ENCODE measurements around the gene TMEM108. TPM values are rescaled to one million over a fixed set of nuclear protein-coding genes. Genes with fewer than 3 reads are reported as not detected.

TMEM108 gene
- total RNA-seq, 1 experiment from 2014 or later: 2.1 TPM

- Histone ChIP-seq H3K4me3 (ENCODE audit: insufficient read depth, low read depth, low read length) (no peak overlapping the region), H3K36me3 (replicated peaks; ENCODE audit: control insufficient read depth, insufficient read depth, low read length) (no peaks in the 10 kb centered on the region), H3K27me3 (ENCODE audit: control insufficient read depth, insufficient read depth, low read length) (no peaks in the 10 kb centered on the region)
- DNase-seq: no peak
Observed at GRCh38 chr3:133188996-133189395, 150.8 kb downstream of the TMEM108 start.

DNA sequence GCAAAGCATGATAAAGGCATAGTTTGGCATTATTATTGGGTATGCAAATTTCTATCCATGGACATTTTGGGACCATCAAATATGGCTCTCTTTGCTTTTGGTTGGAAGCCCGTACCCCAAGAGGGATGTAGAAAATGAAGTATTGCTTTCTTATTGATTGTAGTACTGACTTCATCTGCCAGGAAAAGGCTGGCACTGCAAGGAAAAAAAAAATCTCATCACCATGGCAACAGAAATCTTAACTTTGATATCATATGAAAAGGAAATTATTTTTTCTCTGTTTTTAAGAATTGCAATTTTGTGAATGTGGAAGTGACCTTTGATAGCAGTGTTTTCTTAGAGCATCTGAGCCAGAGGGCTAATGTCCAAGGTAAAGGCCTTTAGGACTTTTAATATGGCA is 151.7 kb downstream of the TMEM108 start:
- H3K4me3 ChIP-seq (ENCODE audit: insufficient read depth, low read depth, low read length): no peak overlapping the region
- no peaks in the 10 kb centered on the region for H3K27me3 ChIP-seq (ENCODE audit: control insufficient read depth, insufficient read depth, low read length)
- H3K36me3 ChIP-seq (replicated peaks; ENCODE audit: control insufficient read depth, insufficient read depth, low read length): no peaks in the 10 kb centered on the region
- no peak for DNase-seq

DNA sequence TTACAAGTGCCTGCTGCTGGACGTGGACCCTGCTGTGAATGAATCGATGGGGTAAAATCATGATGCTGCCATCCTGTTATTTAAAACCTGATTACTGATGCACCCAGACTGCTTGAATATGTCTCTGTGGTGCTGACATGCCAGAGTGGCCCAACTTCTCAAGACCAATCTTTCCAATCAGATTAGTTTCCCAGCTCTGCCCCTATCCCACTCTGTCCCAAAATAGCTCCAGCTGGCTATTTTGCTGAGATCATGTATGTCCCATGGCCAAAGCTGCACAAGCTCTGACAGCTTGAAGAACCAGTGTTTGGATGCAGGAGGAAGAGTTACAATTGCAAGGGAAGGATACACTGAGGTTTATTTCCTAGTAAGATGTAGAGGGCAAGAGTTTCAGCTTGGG is 153.6 kb downstream of the TMEM108 start:
- Histone ChIP-seq H3K27me3 (ENCODE audit: control insufficient read depth, insufficient read depth, low read length) (no peaks in the 10 kb centered on the region), H3K36me3 (replicated peaks; ENCODE audit: control insufficient read depth, insufficient read depth, low read length) (no peaks in the 10 kb centered on the region), H3K4me3 (ENCODE audit: insufficient read depth, low read depth, low read length) (no peak overlapping the region)
- DNase-seq: no peak

GRCh38 chr3:133192363-133192945 is 154.3 kb downstream of the TMEM108 start:
- Histone ChIP-seq H3K4me3 (ENCODE audit: insufficient read depth, low read depth, low read length) (no peak overlapping the region), H3K27me3 (ENCODE audit: control insufficient read depth, insufficient read depth, low read length) (no peaks in the 10 kb centered on the region), H3K36me3 (replicated peaks; ENCODE audit: control insufficient read depth, insufficient read depth, low read length) (no peaks in the 10 kb centered on the region)
- DNase-seq: no peak

GRCh38 chr3:133192967-133193366 is 154.8 kb downstream of the TMEM108 start:
- no peaks in the 10 kb centered on the region for H3K27me3 ChIP-seq (ENCODE audit: control insufficient read depth, insufficient read depth, low read length)
- DNase-seq: no peak
- no peak overlapping the region for H3K4me3 ChIP-seq (ENCODE audit: insufficient read depth, low read depth, low read length)
- H3K36me3 ChIP-seq (replicated peaks; ENCODE audit: control insufficient read depth, insufficient read depth, low read length): no peaks in the 10 kb centered on the region

DNA sequence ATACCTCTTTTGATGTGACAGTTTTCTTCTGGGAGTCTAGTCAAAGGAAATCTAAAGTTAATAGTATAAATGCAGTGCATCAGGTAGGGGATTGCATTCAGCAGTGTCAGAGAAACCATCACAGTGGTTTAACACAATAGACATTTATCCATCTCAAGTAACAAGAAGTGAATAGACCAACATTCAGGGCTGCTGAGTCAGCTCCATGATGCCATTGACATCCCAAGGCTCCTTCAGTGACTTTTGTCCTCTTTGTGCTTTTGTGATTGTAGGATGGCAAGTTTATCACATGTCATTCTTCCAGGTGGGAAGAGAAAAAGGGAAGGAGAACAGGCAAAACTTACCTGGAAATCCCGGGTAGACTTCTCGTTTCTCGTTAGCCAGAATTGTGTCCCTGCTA is 158.3 kb downstream of the TMEM108 start:
- Histone ChIP-seq H3K27me3 (ENCODE audit: control insufficient read depth, insufficient read depth, low read length) (no peaks in the 10 kb centered on the region), H3K4me3 (ENCODE audit: insufficient read depth, low read depth, low read length) (no peak overlapping the region), H3K36me3 (replicated peaks; ENCODE audit: control insufficient read depth, insufficient read depth, low read length) (no peaks in the 10 kb centered on the region)
- DNase-seq: no peak

GRCh38 chr3:133197619-133198018 is 159.4 kb downstream of the TMEM108 start:
- Histone ChIP-seq H3K27me3 (ENCODE audit: control insufficient read depth, insufficient read depth, low read length) (no peaks in the 10 kb centered on the region), H3K36me3 (replicated peaks; ENCODE audit: control insufficient read depth, insufficient read depth, low read length) (no peaks in the 10 kb centered on the region), H3K4me3 (ENCODE audit: insufficient read depth, low read depth, low read length) (no peak overlapping the region)
- DNase-seq: no peak

GRCh38 chr3:133206921-133207320 is 168.7 kb downstream of the TMEM108 start:
- DNase-seq: peak; percentile 19
- Histone ChIP-seq H3K36me3 (replicated peaks; ENCODE audit: control insufficient read depth, insufficient read depth, low read length) (no peaks in the 10 kb centered on the region), H3K27me3 (ENCODE audit: control insufficient read depth, insufficient read depth, low read length) (no peaks in the 10 kb centered on the region), H3K4me3 (ENCODE audit: insufficient read depth, low read depth, low read length) (no peak overlapping the region)

DNA sequence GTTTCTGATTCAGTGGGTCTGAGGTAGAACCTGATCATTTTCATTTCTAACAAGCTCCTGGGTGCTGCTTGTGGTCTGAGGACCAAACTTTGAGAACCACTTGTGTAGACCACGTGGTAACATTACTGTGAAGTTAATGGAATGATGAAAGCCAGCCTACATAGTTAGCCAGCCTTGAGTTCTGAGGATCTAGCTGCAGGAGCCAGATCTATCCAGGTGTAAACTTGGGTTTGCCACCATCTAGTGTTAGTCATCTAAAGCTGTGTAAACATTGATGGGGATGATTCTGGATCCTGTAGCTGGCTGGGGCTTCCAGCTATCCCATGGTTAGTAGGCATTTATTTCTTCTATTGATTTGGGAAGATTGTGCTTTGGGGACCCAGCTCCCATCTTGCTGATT is 170.0 kb downstream of the TMEM108 start:
- H3K27me3 ChIP-seq (ENCODE audit: control insufficient read depth, insufficient read depth, low read length): no peaks in the 10 kb centered on the region
- no peak overlapping the region for H3K4me3 ChIP-seq (ENCODE audit: insufficient read depth, low read depth, low read length)
- no peak for DNase-seq
- no peaks in the 10 kb centered on the region for H3K36me3 ChIP-seq (replicated peaks; ENCODE audit: control insufficient read depth, insufficient read depth, low read length)

DNA sequence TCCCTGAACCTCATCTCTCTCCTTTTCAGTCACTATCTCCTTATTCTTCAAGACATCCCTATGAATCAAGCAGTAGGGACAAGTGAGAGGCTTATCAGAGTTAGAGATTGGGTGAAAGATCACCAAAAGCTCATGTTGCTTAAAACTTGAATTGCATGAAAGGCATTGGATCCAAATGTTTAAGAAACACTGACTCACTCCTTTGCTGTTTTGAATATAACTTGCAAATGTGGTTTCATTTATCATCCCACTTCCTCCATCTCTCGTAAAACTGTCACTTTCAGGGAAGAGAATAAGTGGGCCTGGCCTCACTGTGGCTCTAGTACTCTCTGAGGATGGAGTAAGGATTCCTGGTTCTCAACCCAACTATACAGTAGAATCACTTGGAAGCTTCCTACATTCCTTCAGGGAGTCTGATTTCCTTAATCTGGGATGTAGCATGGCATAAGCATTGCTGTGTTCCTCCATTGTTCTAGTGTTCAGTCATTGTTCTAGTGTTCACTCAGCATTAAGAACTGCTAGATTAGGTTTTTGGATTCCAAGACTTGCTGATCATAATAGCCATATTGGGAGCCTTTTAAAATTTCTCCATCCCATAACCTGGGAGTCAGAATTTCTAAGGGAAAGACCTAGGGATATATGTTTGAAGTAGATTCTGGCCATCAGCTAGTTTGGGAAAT is 171.8 kb downstream of the TMEM108 start:
- H3K36me3 ChIP-seq (replicated peaks; ENCODE audit: control insufficient read depth, insufficient read depth, low read length): no peaks in the 10 kb centered on the region
- no peaks in the 10 kb centered on the region for H3K27me3 ChIP-seq (ENCODE audit: control insufficient read depth, insufficient read depth, low read length)
- DNase-seq: no peak
- H3K4me3 ChIP-seq (ENCODE audit: insufficient read depth, low read depth, low read length): no peak overlapping the region

DNA sequence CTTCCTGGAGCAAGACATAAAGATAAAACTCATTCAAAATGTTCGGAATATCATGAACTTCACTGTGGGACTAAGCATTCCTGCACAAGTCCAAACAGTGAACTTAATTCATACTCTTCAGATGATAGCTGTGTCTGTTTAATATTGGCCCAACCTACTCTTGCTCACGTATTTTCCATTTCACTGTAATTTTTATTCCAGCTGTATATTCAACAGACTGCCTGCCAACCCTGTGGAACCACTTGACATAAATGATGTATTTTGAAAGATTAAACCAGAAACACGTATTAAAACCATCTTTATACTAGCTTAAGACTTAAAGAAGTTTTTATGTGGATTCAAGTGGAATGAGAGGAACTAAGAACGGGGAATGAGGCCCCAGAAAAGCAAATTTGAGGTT is 172.5 kb downstream of the TMEM108 start:
- Histone ChIP-seq H3K27me3 (ENCODE audit: control insufficient read depth, insufficient read depth, low read length) (no peaks in the 10 kb centered on the region), H3K4me3 (ENCODE audit: insufficient read depth, low read depth, low read length) (no peak overlapping the region), H3K36me3 (replicated peaks; ENCODE audit: control insufficient read depth, insufficient read depth, low read length) (no peaks in the 10 kb centered on the region)
- no peak for DNase-seq

GRCh38 chr3:133211449-133211848 is 173.3 kb downstream of the TMEM108 start:
- Histone ChIP-seq H3K4me3 (ENCODE audit: insufficient read depth, low read depth, low read length) (no peak overlapping the region), H3K36me3 (replicated peaks; ENCODE audit: control insufficient read depth, insufficient read depth, low read length) (no peaks in the 10 kb centered on the region), H3K27me3 (ENCODE audit: control insufficient read depth, insufficient read depth, low read length) (no peaks in the 10 kb centered on the region)
- DNase-seq: no peak

GRCh38 chr3:133211856-133212255 is 173.7 kb downstream of the TMEM108 start:
- H3K36me3 ChIP-seq (replicated peaks; ENCODE audit: control insufficient read depth, insufficient read depth, low read length): no peaks in the 10 kb centered on the region
- no peaks in the 10 kb centered on the region for H3K27me3 ChIP-seq (ENCODE audit: control insufficient read depth, insufficient read depth, low read length)
- no peak for DNase-seq
- no peak overlapping the region for H3K4me3 ChIP-seq (ENCODE audit: insufficient read depth, low read depth, low read length)

- DNase-seq: no peak
- H3K4me3 ChIP-seq (ENCODE audit: insufficient read depth, low read depth, low read length): no peak overlapping the region
- H3K36me3 ChIP-seq (replicated peaks; ENCODE audit: control insufficient read depth, insufficient read depth, low read length): no peaks in the 10 kb centered on the region
- H3K27me3 ChIP-seq (ENCODE audit: control insufficient read depth, insufficient read depth, low read length): no peaks in the 10 kb centered on the region
Observed at GRCh38 chr3:133213937-133214336, 175.7 kb downstream of the TMEM108 start.

GRCh38 chr3:133227813-133228212 is 189.6 kb downstream of the TMEM108 start:
- H3K36me3 ChIP-seq (replicated peaks; ENCODE audit: control insufficient read depth, insufficient read depth, low read length): no peaks in the 10 kb centered on the region
- DNase-seq: no peak
- no peak overlapping the region for H3K4me3 ChIP-seq (ENCODE audit: insufficient read depth, low read depth, low read length)
- no peaks in the 10 kb centered on the region for H3K27me3 ChIP-seq (ENCODE audit: control insufficient read depth, insufficient read depth, low read length)

- DNase-seq: no peak
- H3K36me3 ChIP-seq (replicated peaks; ENCODE audit: control insufficient read depth, insufficient read depth, low read length): no peaks in the 10 kb centered on the region
- H3K27me3 ChIP-seq (ENCODE audit: control insufficient read depth, insufficient read depth, low read length): no peaks in the 10 kb centered on the region
- no peak overlapping the region for H3K4me3 ChIP-seq (ENCODE audit: insufficient read depth, low read depth, low read length)
Observed at GRCh38 chr3:133230195-133230594, 192.0 kb downstream of the TMEM108 start.

All from H7 (cell line).